ENCODE measurements around the gene ZNF593. TPM values are rescaled to one million over a fixed set of nuclear protein-coding genes. Genes with fewer than 3 reads are reported as not detected.

Gene ZNF593
- total RNA-seq, 1 donor from 2014 or later = 29.2 TPM

GRCh38 chr1:26148887-26149286 is 20.8 kb upstream of the ZNF593 start:
- no peak for DNase-seq (ENCODE audit: low read depth in 2 of 2)

- no peak for DNase-seq (ENCODE audit: low read depth in 2 of 2)
These were observed 15.7 kb upstream of the ZNF593 start for GRCh38 chr1:26153966-26154532.

GRCh38 chr1:26154750-26155149 is 15.0 kb upstream of the ZNF593 start:
- DNase-seq (ENCODE audit: low read depth in 2 of 2) = peak in 1 of 2 donors; percentile 62

DNA sequence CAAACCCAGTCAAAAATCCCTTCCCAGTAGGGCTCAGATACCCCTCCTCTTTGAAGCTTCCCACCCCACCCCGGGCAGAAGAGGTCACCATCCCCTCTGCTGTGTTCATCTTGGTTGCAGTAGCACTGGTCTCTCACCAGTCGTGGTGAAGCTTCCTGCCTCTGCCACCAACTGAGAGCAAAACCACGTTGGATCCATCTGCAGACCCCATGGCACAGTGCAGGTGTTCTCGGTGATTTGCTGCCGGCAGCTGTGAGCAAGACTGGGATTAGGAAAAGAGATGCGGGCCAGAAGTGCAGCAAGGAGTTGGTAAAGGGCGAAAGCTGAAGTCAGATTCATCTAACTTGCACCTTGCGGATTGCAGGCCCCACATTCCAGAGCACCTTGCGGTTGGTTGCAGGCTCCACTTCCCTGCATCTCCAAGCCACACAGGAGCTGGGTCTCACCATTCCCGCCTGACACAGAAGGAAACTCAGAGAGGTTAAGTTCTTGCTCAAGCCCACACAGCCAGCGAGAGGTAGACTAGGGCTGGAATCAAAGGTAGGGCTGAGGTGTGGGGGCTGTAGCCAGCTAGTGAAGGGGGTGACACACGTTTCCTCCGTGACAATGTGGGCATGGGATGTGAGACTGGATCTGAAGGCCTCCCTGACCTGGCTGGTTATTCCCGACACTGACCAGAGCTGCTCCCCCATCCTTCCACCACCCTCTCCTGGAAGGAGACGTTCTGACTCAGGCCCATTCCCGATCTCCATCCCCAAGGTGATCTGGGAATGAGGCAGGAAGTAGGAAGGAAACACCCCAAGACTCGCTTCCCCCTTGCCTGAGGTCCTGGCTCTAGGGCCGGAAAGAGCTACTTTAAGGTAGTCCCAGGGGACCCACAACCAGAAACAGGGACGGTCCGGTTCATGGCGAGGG is 14.1 kb upstream of the ZNF593 start:
- no peak for DNase-seq (ENCODE audit: low read depth in 2 of 2)

DNA sequence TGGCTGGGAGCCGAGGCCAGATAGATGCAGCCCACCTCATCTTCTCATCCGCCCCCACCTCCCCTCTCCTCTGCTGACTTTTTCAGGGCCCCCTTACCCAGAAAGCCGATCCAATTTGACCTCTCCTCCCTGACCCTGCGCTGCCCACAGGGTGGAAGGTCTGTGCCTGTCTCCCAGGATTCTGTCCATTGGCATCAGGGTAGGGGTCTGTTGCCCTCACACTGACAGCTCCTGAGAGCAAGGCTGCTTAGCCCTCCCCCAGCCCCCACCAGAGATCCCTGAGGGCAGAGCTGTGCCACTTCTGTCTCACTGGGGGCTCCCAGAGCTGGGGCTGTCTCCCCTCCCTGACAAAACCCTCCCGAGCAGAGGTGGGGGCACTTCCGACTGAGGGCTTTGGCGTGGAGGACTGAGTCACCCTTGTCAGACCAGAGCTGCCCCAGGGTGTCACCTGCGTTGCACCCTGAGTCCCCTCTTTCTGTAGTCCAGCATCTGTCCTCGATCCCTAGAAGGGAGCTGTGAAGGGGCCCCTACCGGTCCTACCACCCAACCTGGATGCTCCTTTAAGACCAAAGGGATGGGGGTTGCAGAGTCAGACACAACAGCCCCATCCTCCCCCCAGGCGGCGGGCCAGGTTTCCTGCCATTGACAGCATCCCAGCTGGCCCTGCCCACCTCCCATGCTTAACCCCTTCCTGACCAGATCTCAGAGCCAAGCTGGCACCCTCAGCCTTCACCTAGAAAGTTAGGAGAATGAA is 13.2 kb upstream of the ZNF593 start:
- DNase-seq (ENCODE audit: low read depth in 2 of 2) = peak; percentile 55 to 75

- no peak for DNase-seq (ENCODE audit: low read depth in 2 of 2)
These were observed 11.3 kb upstream of the ZNF593 start for GRCh38 chr1:26158271-26158907.

DNA sequence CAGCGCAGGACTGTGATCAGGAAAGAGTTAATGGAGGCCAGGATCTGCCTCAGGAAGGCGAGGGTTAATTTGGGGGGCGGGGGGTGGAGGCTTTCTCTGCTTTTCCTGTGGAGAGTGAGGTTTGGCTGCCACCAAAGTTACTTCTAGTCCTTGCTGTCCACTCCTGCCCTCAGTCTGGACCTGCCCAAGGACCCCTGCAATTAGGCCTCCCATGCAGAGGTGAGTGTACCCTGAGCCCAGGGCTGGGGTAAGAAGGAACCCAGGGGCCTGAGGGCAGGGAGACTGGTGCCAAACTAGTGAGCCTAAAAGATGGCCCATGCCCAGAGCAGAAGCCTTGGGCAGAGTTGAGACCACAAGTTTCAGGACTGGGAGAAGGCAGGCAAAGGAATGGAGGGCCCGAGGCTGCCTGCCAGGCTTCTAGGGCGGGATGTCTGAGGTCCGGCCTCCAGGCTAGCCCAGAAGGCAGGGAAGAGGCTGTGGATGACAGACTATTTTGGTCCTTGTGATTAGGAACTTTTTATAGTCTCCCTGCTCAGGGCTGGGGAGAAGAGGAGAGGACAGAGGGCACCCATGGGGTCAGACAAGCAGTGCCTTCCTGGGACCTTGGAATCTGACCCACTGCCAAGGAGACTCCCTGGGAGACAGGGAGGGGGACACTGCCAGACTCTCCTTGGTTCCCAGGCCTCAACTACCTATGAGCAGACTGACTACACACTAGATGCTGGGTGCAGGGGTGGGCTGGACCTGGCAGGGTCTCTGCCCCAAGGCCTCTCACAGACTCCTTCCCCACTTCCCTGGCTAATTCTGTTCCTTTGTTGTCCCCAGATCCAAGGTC is 10.6 kb upstream of the ZNF593 start, which contains the start of gene FAM110D:
Gene FAM110D (plus strand): TSS at position 172 of the 835 bp plus-strand sequence. CDS start 2,213 bp downstream, outside the sequence.
- DNase-seq (ENCODE audit: low read depth in 2 of 2) = peak; percentile 27 to 58

DNA sequence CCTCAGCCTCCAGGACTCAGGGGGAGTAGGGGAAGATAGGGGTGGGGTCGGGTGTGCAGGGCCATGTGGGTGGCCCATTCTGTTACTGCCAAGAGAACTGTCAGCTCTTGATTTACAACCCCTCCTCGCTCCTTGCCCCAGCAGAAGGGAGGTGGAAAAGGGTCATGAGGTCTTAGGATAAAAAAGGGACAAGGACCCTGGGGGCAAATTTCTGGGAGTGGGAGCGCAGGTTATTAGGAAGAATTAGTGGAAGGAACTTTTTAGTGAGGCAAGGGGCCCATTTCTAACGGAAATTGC is 10.0 kb upstream of the ZNF593 start:
- DNase-seq (ENCODE audit: low read depth in 2 of 2) = no peak

- DNase-seq (ENCODE audit: low read depth in 2 of 2) = peak in 1 of 2 donors; percentile 51
These were observed 8.9 kb upstream of the ZNF593 start for GRCh38 chr1:26160527-26161414.

- peak; percentile 62 to 69 for DNase-seq (ENCODE audit: low read depth in 2 of 2)
These were observed 8.1 kb upstream of the ZNF593 start for GRCh38 chr1:26161415-26162219.

DNA sequence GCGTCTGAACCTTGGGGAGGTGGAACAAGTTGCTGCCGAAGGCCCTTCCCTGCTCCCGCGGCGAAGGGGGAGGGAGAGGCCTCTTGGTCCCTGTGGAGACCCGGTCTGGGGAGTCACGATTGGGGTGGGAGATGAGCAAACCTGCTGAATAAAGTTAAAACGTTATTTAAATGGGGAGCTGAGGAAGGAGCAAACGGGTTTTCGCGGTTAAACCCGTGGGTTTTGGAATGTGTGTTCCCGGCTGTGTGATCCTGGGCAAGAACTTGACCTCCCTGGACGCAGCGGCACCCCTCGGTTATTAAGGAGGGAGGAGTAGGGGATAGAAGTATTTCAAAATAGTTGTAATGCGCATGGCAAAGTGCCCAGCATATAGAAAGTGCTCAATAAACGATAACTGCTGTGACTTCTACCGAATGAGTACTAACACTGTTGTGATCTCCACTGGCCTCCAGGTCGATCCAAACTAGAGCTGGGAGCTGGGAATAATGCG is 7.4 kb upstream of the ZNF593 start:
- DNase-seq (ENCODE audit: low read depth in 2 of 2) = no peak

DNA sequence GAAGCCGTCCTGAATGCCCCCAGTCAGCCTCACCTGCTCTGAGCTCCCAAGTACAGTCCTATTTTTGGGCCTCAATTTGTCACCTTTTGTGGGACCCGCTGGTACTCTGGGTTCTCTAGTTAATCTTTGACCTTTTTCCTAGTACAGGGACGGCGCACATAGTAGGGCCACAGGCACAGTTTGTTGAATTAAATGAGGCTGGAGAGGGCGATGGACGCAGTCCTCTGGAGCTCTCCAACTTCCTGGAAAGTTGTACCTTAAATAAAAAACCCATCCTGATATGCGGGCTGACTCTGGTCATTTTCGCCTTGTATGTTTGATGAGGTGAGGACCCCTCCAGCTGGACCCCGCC is 6.0 kb upstream of the ZNF593 start:
- DNase-seq (ENCODE audit: low read depth in 2 of 2) = no peak

DNA sequence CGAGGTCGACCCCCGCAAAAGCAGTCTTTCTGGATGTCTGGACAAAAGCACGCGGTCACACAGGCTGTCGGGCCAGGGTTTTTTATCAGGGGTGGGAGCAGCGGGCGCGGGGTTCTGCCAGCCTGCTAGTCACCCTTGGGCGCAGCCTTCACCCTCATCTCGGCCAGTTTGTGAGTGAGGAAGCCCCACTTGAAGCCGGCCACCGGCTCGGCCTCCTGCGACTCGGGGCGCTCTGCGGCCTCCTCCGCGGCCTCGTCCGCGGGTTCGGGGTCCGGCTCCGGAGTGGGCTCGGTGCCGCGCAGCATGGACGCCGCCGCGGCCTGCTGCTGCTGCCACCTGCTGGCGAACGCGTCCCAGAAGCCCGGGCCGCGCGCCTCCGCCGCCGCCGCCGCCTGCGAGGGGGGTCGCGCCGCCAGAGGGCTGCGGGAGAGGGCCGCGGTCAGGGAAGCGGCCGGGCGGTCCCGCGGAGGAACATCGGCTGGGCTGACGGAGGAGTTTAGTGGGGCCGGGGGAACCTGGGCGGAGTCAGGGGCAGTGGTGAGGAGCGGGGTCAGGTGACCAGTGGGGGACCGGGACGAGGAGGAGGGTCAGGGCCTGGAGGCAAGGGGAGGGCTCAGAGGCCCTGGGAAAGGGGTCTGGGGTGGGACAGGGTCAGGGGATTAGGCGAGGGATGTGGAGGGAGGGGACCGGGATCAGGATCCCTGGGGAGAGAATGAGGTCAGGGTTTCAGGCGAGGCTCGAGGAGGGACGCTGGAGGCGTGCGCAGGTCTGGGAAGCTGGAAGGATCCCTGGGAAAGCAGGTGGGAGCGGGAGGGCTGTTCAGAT is 5.5 kb upstream of the ZNF593 start:
- DNase-seq (ENCODE audit: low read depth in 2 of 2) = peak; percentile 39 to 56

GRCh38 chr1:26164861-26165842 is 4.6 kb upstream of the ZNF593 start:
- DNase-seq (ENCODE audit: low read depth in 2 of 2) = no peak

DNA sequence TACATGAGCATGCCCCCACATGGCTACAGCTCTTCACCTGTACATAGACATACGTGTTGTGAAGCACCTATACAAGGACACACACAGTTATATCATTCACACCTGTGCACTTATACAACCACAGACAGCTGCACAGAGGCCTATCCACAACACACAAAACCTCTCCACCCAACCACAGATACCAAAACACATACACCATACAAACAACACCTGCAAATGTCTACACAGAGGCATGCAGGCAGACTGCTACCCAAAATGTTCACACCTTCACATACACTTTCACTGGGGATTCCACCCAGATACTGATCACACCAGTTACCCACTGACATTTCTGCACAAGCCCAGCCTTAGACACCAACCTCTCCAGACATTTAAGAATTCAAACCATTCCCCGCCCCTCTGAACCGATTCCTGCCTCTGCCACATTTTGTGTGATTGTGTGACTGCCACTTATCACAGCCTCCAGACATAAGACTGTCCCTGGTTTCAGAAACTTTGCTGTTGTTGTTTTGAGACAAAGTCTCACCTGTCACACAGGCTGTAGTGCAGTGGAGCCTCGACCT is 2.9 kb upstream of the ZNF593 start:
- no peak for DNase-seq (ENCODE audit: low read depth in 2 of 2)

- DNase-seq (ENCODE audit: low read depth in 2 of 2) = no peak
These were observed 1.1 kb upstream of the ZNF593 start, which contains the start of gene C1orf232 for GRCh38 chr1:26168410-26169197. Gene C1orf232, minus strand, starts transcription at chr1:26168963. Its CDS starts 464 bp downstream, at chr1:26168499.
